Ishikawa (cell line): ENCODE results near the gene ATP11A.

Experiments
- CEBPB ChIP-seq: IDR thresholded peaks from 2 replicates; pipeline ENCODE4 v1.6.1; 2012
- CREB1 ChIP-seq: IDR thresholded peaks from 2 replicates; pipeline ENCODE4 v1.6.1; 2012; ENCODE audit warnings: low read depth
- EGR1 ChIP-seq: IDR thresholded peaks from 2 replicates; pipeline ENCODE4 v1.6.1; 2012
- EP300 ChIP-seq: IDR thresholded peaks from 2 replicates; pipeline ENCODE4 v1.6.1; 2012; ENCODE audit warnings: borderline replicate concordance
- FOXM1 ChIP-seq: IDR thresholded peaks from 2 replicates; pipeline ENCODE4 v1.6.1; 2012; ENCODE audit warnings: low read depth, borderline replicate concordance
- NFIC ChIP-seq: IDR thresholded peaks from 2 replicates; pipeline ENCODE4 v1.6.1; 2012
- RAD21 ChIP-seq: IDR thresholded peaks from 2 replicates; pipeline ENCODE4 v1.6.1; 2012; ENCODE audit warnings: low read depth
- TAF1 ChIP-seq: IDR thresholded peaks from 2 replicates; pipeline ENCODE4 v1.6.1; 2012; ENCODE audit warnings: low read depth, mild to moderate bottlenecking
- TCF12 ChIP-seq: IDR thresholded peaks from 2 replicates; pipeline ENCODE4 v1.6.1; 2012; ENCODE audit warnings: low read depth
- TEAD4 ChIP-seq: IDR thresholded peaks from 2 replicates; pipeline ENCODE4 v1.6.1; 2012
- YY1 ChIP-seq: IDR thresholded peaks from 2 replicates; pipeline ENCODE4 v1.6.1; 2012; ENCODE audit warnings: low read depth
- ZBTB7A ChIP-seq: IDR thresholded peaks from 2 replicates; pipeline ENCODE4 v1.6.1; 2012; ENCODE audit warnings: low read depth
- TF ChIP-seq, protein P1 (sequence below): IDR thresholded peaks from 2 replicates; pipeline ENCODE4 v1.6.1; 2012; ENCODE audit warnings: low read depth, mild to moderate bottlenecking
- TF ChIP-seq, protein P2 (sequence below): IDR thresholded peaks from 2 replicates; pipeline ENCODE4 v1.6.1; 2012
- TF ChIP-seq, protein P3 (sequence below): IDR thresholded peaks from 2 replicates; pipeline ENCODE4 v1.6.1; 2012

Gene ATP11A

DNA sequence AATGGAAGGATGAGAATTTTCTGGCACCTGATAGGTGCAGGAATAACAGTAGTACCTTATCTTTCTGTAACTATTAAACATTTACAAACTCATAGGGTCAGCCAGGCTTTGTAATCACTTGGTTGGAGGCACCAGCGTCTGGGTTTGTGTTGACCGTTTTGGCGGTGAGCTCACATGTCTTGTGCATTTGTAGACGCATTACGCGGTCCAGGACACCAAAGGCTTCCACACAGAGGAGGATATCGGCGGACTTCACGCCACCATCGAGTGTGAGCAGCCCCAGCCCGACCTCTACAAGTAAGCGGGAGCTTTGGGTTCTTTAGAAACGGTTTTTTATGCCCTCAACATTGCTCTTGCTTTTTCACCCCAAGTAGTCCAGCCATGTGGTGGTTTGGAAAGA lies 129.3 kb downstream of the ATP11A start:
- TF ChIP-seq, protein P1, sequence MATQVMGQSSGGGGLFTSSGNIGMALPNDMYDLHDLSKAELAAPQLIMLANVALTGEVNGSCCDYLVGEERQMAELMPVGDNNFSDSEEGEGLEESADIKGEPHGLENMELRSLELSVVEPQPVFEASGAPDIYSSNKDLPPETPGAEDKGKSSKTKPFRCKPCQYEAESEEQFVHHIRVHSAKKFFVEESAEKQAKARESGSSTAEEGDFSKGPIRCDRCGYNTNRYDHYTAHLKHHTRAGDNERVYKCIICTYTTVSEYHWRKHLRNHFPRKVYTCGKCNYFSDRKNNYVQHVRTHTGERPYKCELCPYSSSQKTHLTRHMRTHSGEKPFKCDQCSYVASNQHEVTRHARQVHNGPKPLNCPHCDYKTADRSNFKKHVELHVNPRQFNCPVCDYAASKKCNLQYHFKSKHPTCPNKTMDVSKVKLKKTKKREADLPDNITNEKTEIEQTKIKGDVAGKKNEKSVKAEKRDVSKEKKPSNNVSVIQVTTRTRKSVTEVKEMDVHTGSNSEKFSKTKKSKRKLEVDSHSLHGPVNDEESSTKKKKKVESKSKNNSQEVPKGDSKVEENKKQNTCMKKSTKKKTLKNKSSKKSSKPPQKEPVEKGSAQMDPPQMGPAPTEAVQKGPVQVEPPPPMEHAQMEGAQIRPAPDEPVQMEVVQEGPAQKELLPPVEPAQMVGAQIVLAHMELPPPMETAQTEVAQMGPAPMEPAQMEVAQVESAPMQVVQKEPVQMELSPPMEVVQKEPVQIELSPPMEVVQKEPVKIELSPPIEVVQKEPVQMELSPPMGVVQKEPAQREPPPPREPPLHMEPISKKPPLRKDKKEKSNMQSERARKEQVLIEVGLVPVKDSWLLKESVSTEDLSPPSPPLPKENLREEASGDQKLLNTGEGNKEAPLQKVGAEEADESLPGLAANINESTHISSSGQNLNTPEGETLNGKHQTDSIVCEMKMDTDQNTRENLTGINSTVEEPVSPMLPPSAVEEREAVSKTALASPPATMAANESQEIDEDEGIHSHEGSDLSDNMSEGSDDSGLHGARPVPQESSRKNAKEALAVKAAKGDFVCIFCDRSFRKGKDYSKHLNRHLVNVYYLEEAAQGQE = no peak
- TF ChIP-seq, protein P2, sequence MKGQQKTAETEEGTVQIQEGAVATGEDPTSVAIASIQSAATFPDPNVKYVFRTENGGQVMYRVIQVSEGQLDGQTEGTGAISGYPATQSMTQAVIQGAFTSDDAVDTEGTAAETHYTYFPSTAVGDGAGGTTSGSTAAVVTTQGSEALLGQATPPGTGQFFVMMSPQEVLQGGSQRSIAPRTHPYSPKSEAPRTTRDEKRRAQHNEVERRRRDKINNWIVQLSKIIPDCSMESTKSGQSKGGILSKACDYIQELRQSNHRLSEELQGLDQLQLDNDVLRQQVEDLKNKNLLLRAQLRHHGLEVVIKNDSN = no peak
- TF ChIP-seq EP300 (no peak), TCF12 (no peak), RAD21 (no peak), CEBPB (no peak), TAF1 (no peak), FOXM1 (no peak), NFIC (no peak), TEAD4 (no peak), ZBTB7A (no peak), CREB1 (no peak), YY1 (no peak), EGR1 (no peak)
- TF ChIP-seq, protein P3, sequence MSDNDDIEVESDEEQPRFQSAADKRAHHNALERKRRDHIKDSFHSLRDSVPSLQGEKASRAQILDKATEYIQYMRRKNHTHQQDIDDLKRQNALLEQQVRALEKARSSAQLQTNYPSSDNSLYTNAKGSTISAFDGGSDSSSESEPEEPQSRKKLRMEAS = no peak

DNA sequence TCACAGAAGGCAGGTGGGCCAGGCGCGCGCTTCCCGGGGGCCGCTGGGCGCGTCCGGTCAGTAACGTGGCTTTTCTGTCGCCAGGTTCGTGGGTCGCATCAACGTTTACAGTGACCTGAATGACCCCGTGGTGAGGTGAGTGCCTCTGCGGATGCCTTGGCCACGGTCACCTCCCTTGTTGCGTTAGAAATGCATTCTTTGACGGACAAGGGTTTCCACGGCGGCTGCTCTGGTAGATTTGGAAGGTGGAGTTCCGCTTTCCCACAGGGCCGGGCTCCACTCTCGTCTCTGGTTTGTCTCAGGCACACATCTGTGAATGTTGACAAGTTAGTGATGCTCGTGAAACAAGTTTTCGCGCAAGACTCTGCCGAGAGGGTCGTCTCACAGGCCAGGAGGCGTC lies 130.0 kb downstream of the ATP11A start:
- TF ChIP-seq RAD21 = no peak
- TF ChIP-seq, protein P1 = no peak
- TF ChIP-seq, protein P3 = no peak
- no peak for TF ChIP-seq ZBTB7A
- TF ChIP-seq, protein P2 = no peak
- no peak for TF ChIP-seq YY1
- TF ChIP-seq CEBPB = no peak
- no peak for TF ChIP-seq TEAD4
- TF ChIP-seq EGR1 = no peak
- TF ChIP-seq EP300 = no peak
- TF ChIP-seq CREB1 = no peak
- TF ChIP-seq FOXM1 = no peak
- no peak for TF ChIP-seq TAF1
- no peak for TF ChIP-seq NFIC
- TF ChIP-seq TCF12 = no peak

DNA sequence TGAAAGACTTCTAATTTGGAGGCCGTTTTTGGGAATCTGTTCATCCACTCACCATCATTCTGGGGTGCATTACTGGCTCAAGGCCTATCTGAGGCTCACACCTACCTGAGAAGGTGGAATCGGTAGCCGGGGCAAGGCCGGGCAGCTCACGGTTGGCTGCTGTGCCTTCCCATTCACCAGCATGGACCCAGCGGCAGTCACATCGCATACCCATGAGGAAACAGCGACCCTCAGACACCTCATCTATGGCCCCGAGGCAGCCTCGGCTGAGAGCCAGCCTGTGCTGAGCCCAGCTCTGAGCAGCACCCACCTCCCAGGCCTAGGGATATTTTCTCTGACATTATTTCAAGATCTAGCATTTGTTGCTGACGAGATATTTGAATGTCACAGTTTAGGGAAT lies 130.5 kb downstream of the ATP11A start:
- TF ChIP-seq TAF1 = no peak
- TF ChIP-seq EP300 = no peak
- TF ChIP-seq, protein P1 = no peak
- no peak for TF ChIP-seq TCF12
- no peak for TF ChIP-seq EGR1
- no peak for TF ChIP-seq NFIC

DNA sequence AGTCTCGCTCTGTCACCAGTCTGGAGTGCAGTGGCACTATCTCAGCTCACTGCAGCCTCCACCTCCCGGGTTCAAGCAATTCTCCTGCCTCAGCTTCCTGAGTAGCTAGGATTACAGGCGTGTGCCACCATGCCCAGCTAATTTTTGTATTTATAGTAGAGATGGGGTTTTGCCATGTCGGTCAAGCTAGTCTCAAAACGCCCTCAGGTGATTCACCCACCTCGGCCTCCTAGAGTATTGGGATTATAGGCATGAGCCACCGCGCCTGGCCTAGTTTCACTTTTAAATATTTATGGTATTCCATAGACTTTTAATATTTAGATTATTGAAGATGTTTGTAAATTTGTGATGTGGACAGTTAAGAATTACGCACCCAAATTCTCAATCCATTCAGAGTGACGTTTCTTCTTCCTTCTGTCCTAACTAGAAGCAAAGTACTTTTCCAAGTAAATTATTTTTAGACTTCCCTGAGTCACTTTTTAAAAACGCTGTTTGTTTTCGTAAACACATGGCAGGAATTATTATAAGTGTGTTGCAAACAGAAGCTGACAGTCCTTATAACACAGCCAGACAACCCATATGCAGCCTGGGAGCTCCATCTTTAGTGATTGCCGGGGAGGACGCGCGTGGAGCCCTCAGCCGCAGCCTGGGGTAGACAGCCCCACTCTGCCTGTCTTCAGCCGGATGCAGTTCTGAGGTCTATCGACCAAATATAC lies 131.7 kb downstream of the ATP11A start:
- TF ChIP-seq FOXM1 (no peak), EP300 (no peak), CEBPB (no peak), TCF12 (no peak)
- TF ChIP-seq, protein P2 = no peak
- TF ChIP-seq, protein P3 = no peak
